Measurements from ENCODE around the gene DND1. TPM values are rescaled to one million over a fixed set of nuclear protein-coding genes. Genes with fewer than 3 reads are reported as not detected.
A peak's percentile ranks its signal among the peaks of the same experiment; 100 is the strongest.
"Not testable (repeated sequence)": the region's sequence is repeated elsewhere in the genome, so short reads cannot be mapped to it uniquely, and the experiment has no call there.

Gene DND1
- under 1 TPM in 2 of 4 donors, not detected in 2; 0.19 to 0.75 TPM for total RNA-seq

- TF ChIP-seq, protein P1, sequence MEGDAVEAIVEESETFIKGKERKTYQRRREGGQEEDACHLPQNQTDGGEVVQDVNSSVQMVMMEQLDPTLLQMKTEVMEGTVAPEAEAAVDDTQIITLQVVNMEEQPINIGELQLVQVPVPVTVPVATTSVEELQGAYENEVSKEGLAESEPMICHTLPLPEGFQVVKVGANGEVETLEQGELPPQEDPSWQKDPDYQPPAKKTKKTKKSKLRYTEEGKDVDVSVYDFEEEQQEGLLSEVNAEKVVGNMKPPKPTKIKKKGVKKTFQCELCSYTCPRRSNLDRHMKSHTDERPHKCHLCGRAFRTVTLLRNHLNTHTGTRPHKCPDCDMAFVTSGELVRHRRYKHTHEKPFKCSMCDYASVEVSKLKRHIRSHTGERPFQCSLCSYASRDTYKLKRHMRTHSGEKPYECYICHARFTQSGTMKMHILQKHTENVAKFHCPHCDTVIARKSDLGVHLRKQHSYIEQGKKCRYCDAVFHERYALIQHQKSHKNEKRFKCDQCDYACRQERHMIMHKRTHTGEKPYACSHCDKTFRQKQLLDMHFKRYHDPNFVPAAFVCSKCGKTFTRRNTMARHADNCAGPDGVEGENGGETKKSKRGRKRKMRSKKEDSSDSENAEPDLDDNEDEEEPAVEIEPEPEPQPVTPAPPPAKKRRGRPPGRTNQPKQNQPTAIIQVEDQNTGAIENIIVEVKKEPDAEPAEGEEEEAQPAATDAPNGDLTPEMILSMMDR (IDR thresholded peaks at IDR 0.05), result no peak
- H3K9me3 ChIP-seq, result no peaks in the 10 kb centered on the region
- intact Hi-C loops (cut with DNase I), result no loop called here
- no peak within 1 kb of the TSS for H3K27ac ChIP-seq
- H3K4me1 ChIP-seq, result peaks cover 0 to 10% (median 0%) of the 10 kb centered on the region in 3 donors
- WGBS, 2 donors, result 87 to 88% methylated on average over 39 to 40 of the region's 45 CpGs
- H3K36me3 ChIP-seq, result peaks cover 26 to 100% (median 39%) of the 10 kb centered on the region in 3 donors
- H3K4me3 ChIP-seq, result peak within 1 kb of the TSS in 3 of 4 donors; percentile 16 to 42 (median 19)
- no peaks in the 10 kb centered on the region for H3K27me3 ChIP-seq
- DNase-seq, result no peak
Measured at GRCh38 chr5:140673187-140673976, at the start of gene DND1. Gene DND1, minus strand, starts transcription at chr5:140673576. Its CDS starts 34 bp downstream, at chr5:140673542.

DNA sequence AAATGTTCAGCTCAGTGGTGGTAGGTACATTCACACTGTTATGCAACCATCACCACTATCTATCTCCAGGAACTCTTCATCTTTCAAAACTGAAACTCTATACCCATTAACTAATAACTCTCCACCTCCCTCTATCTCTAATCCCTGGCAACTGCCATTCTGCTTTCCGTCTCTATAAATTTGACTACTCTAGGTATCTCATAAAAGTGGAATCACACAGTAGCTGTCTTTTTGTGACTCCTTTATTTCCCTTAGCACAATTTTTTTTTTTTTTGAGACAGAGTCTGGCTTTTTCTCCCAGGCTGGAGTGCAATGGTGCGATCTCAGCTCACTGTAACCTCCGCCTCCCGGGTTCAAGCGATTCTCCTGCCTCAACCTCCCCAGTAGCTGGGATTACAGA lies 48.0 kb upstream of the DND1 start:
- H3K27me3 ChIP-seq; H3K4me1 ChIP-seq; H3K36me3 ChIP-seq; H3K27ac ChIP-seq; intact Hi-C loops (cut with DNase I); H3K4me3 ChIP-seq; DNase-seq; H3K9me3 ChIP-seq: not testable (repeated sequence)
- 77 to 85% methylated on average over 5 of the region's 5 CpGs for WGBS, 2 donors

DNA sequence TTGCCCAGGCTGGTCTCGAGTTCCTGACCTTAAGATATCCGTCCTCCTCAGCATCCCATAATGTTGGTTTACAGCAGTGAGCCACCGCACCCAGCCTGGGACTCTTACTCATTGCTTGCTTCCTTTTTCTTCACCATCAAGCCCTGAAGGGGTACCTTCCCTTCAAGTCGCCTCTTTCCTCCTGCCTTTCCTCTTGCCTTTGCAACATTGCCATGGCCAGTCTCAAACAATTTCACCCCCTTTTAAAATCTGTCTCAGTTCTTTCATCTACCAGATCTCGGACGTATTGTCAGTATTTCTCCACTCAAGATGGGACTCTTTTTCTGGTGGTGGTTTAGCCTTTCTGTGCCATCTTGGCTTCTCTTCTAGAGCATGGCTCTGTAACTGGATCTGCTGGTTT lies 47.4 kb upstream of the DND1 start:
- H3K4me3 ChIP-seq; H3K4me1 ChIP-seq; DNase-seq; H3K27me3 ChIP-seq; H3K27ac ChIP-seq; H3K9me3 ChIP-seq; intact Hi-C loops (cut with DNase I); H3K36me3 ChIP-seq: not testable (repeated sequence)
- WGBS, 2 donors, result 49 to 55% methylated on average over 6 of the region's 6 CpGs

- no peak for DNase-seq
- Histone ChIP-seq H3K4me3 (no peak overlapping the region), H3K27me3 (peaks cover 0 to 7% (median 0%) of the 10 kb centered on the region in 4 donors), H3K36me3 (no peaks in the 10 kb centered on the region), H3K4me1 (no peaks in the 10 kb centered on the region), H3K9me3 (no peaks in the 10 kb centered on the region), H3K27ac (peak overlapping the region in 1 of 4 donors; percentile 14)
- TF ChIP-seq, protein P1 (IDR thresholded peaks at IDR 0.05), result no peak
- no peak for TF ChIP-seq POLR2A (IDR thresholded peaks at IDR 0.05)
- WGBS, 2 donors, result 81 to 85% methylated on average over 7 of the region's 7 CpGs
- intact Hi-C loops (cut with DNase I), result no loop called here
Measured at GRCh38 chr5:140718266-140718592, 44.9 kb upstream of the DND1 start.

- H3K4me1 ChIP-seq; DNase-seq; H3K27ac ChIP-seq; H3K36me3 ChIP-seq; H3K4me3 ChIP-seq; H3K9me3 ChIP-seq; intact Hi-C loops (cut with DNase I); H3K27me3 ChIP-seq: not testable (repeated sequence)
- 93 to 94% methylated on average over 2 of the region's 2 CpGs for WGBS, 2 donors
Measured at GRCh38 chr5:140716238-140716637, 42.9 kb upstream of the DND1 start.

DNA sequence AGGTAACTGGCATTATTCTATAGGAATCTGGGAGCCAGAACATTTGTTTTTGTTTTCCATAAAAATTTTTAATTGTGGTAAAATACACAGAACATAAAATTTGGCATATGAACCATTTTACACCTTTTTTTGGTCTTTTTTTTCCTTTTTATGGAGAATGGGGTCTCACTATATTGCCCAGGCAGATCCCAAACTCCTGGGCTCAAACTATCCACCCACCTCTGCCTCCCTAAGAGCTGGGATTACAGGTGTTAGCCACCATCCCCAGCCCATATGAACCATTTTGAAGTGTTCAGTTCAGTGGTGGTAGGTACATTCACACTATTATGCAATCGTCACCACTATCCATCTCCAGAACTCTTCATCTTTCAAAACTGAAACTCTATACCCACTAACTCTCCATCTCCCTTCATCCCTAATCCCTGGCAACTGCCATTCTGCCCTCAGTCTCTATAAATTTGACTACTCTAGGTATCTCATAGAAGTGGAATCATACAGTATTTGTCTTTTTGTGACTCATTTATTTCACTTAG lies 40.3 kb upstream of the DND1 start:
- H3K27me3 ChIP-seq, result no peaks in the 10 kb centered on the region
- no peaks in the 10 kb centered on the region for H3K36me3 ChIP-seq
- intact Hi-C loops (cut with DNase I), result no loop called here
- no peak for DNase-seq
- no peaks in the 10 kb centered on the region for H3K9me3 ChIP-seq
- WGBS, 2 donors, result 76 to 82% methylated on average over 1 of the region's 1 CpG
- H3K27ac ChIP-seq, result no peak overlapping the region
- no peak for TF ChIP-seq POLR2A (IDR thresholded peaks at IDR 0.05)
- TF ChIP-seq, protein P1 (IDR thresholded peaks at IDR 0.05), result no peak
- no peak overlapping the region for H3K4me3 ChIP-seq
- H3K4me1 ChIP-seq, result peaks cover 0 to 17% (median 0%) of the 10 kb centered on the region in 3 donors

Data from esophagus squamous epithelium (tissue), 5 donors.